SJSA1 (cell line): ENCODE measurements around the gene TMEM187. TPM values are rescaled to one million over a fixed set of nuclear protein-coding genes. Genes with fewer than 3 reads are reported as not detected.

ENCODE experiments used
- DNase-seq, 2 experiments: peaks; one replicate each; pipeline ENCODE4 v3.0.0-alpha.2; 2015 to 2020; ENCODE audit warnings: low spot score in 2 of 2, low read depth in 1 of 2
- H3K27ac ChIP-seq: fragments of 250-450 bp; sonication (Bioruptor Pico); 2 replicates; pipeline ENCODE4 v1.5.1; 2020; ENCODE audit warnings: mild to moderate bottlenecking, moderate library complexity
- H3K27me3 ChIP-seq: fragments of 250-450 bp; sonication (Bioruptor Pico); replicated peaks from 2 replicates; pipeline ENCODE4 v1.5.1; 2020; ENCODE audit warnings: mild to moderate bottlenecking, moderate library complexity
- H3K36me3 ChIP-seq: fragments of 250-450 bp; sonication (Bioruptor Pico); 2 replicates; pipeline ENCODE4 v1.5.1; 2020; ENCODE audit warnings: mild to moderate bottlenecking
- H3K4me1 ChIP-seq: fragments of 250-450 bp; sonication (Bioruptor Pico); replicated peaks from 2 replicates; pipeline ENCODE4 v1.6.1; 2021; ENCODE audit warnings: mild to moderate bottlenecking
- H3K4me3 ChIP-seq: fragments of 250-450 bp; sonication (Bioruptor Pico); 2 replicates; pipeline ENCODE4 v1.5.1; 2020; ENCODE audit warnings: mild to moderate bottlenecking
- H3K9me3 ChIP-seq: fragments of 250-450 bp; sonication (Bioruptor Pico); replicated peaks from 2 replicates; pipeline ENCODE4 v1.5.1; 2020; ENCODE audit warnings: mild to moderate bottlenecking
- total RNA-seq: library from RNA; depleted of rRNA; stranded (reverse); fragments of >200 nt; shearing (Covaris generic); gene quantifications from 2 replicates; pipeline ENCODE4 v1.2.3, GENCODE V29; 2014

Gene TMEM187
- total RNA-seq, 1 experiment from 2014 or later = 1.1 TPM

DNA sequence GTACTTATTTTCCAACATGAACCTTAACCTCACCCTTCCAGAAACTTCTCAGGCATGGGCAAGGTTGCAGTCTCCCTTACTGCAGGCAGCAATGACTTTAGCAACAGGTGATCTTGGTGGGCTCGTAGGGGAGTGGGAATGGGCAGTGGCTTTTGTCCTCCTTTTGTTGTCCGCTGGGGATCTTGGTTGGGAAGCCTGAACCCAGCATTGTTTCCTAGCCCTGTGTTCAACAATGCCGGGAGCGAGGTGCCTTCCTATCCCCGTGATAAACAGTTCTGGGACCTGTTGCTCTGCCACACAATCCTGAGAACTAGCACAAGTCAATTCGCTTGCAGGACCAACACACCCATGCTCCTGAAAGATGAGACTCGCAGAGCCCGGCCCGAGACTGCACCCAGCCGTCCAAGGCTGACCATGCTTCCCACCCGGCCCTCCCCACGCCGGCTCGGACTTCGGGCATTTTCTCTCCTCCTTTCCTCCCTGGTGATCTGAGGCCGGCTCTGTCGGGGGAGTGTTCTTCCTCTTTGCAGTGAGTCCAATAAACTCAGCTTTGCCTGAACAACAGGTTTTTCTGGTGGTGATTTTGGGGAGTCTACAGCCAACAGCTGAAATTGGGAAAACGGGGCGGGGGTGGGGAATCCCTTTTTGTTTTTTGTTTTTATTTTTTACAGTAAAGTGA, 26.9 kb downstream of the TMEM187 start:
- Histone ChIP-seq H3K36me3 (no peaks in the 10 kb centered on the region), H3K4me1 (no peaks in the 10 kb centered on the region), H3K4me3 (no peak overlapping the region), H3K27me3 (no peaks in the 10 kb centered on the region), H3K9me3 (no peaks in the 10 kb centered on the region), H3K27ac (no peak overlapping the region)
- DNase-seq = no peak

DNA sequence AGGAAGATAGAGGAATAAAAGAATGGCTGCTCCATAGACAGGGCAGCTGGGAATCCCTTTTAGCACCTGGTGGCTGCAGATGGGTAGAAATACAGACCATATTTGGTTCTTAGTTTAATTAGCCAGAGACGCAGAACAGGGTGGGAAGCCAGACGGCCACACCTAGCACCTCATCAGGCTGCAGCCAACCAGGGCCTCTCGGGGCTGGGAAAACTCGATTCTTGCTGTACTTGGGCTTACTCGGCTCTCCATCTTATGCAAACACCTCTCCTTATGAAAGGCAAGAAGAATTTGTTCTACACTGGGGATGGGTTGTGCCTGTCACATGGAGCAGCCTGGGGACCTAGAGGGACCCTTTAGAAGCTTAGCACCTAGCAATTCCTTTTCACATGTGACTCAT, 27.5 kb downstream of the TMEM187 start:
- Histone ChIP-seq H3K4me3 (no peak overlapping the region), H3K27ac (no peak overlapping the region), H3K27me3 (no peaks in the 10 kb centered on the region), H3K36me3 (no peaks in the 10 kb centered on the region), H3K9me3 (no peaks in the 10 kb centered on the region), H3K4me1 (no peaks in the 10 kb centered on the region)
- DNase-seq = no peak

DNA sequence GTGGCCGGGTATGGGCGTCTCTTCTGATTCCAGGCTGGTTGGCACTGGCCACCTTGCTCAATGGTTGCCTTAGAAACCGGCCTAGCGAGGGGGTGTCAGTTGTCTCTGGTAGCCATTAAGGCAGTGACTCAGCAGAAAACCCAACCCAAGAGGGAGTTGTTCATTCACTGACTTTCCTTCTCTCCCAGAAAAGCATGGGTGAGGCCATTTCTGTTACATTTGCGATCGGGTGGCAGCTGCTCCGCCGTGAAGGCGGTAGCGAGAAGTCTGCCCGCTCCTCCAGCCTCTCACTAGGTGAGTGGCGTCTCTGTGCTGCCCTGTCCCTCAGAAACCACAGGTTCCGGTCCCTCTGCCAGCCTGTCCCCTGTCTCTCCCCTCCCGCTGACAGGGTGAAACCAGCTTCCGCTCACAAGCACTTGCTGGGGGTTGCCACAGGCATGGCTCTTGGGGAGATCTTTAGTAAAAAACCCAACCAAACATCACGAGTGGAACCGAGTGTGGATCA, 29.7 kb downstream of the TMEM187 start:
- Histone ChIP-seq H3K9me3 (no peaks in the 10 kb centered on the region), H3K36me3 (no peaks in the 10 kb centered on the region), H3K27me3 (no peaks in the 10 kb centered on the region), H3K27ac (no peak overlapping the region), H3K4me3 (no peak overlapping the region), H3K4me1 (no peaks in the 10 kb centered on the region)
- DNase-seq = no peak

DNA sequence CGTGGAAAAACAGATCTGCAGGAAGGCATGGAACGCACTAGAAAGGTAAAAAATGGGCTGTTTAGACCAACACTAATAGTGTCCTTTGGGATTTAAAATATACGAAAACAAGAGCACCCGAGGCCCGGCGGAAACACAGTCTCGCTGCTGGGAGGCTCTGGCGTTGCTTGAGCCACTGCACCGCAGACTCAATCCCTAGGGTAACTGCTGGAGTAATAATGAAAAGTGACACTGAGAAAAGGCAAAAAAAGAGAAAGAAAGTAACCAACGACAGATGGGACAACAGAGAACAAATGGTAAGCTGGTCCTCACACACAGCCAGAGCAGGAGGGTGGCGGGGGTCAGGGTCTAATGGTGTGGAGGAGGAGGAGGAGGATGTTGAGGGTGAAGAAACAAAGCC, 31.8 kb downstream of the TMEM187 start:
- no peak for DNase-seq
- Histone ChIP-seq H3K4me3 (no peak overlapping the region), H3K4me1 (no peaks in the 10 kb centered on the region), H3K27me3 (no peaks in the 10 kb centered on the region), H3K9me3 (no peaks in the 10 kb centered on the region), H3K27ac (no peak overlapping the region), H3K36me3 (no peaks in the 10 kb centered on the region)

DNA sequence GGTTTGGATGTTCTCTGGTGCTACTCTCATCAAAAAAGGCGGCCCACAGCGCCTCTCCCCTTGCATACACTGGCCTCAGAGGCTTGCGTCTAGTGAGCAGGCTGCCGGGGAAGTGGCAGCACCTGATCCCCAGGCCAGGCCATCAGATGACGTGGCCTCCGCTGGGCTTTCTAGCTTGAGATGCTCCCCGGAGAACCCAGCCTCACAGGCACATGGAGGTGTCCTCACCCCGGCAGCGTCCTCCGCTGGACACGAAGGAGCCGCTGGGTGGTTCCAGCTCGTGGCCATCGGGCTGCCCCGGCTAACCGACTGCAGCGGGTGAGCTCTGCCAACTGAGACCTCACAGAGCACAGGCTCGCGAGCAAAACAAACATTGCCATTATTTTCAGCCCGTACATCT, 34.4 kb downstream of the TMEM187 start:
- H3K36me3 ChIP-seq = peaks cover 5% of the 10 kb centered on the region; the same call in 1 of the 2 replicates
- H3K27me3 ChIP-seq = no peaks in the 10 kb centered on the region
- H3K9me3 ChIP-seq = no peaks in the 10 kb centered on the region
- no peak overlapping the region for H3K27ac ChIP-seq
- no peaks in the 10 kb centered on the region for H3K4me1 ChIP-seq
- H3K4me3 ChIP-seq = no peak overlapping the region
- DNase-seq = no peak

DNA sequence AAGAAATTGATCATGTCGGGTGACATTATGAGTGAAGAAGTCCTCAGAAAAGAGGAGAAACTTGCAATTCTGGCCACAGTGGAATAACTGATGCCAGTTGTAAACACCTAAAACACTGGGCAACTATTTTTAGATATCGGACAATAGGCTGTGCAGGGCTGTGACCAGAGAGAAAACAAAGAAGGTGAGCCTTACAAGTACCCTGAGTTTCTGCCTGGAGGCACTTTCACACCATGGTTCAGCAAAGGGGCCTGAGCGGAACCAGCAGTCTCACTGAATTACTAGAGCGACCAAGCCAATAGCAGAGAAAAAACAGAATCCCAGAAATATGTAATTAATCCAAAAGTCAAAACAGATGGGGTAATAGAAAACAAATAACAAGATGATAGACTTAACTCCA, 36.0 kb downstream of the TMEM187 start:
- Histone ChIP-seq H3K27me3 (no peaks in the 10 kb centered on the region), H3K4me1 (no peaks in the 10 kb centered on the region), H3K9me3 (no peaks in the 10 kb centered on the region), H3K36me3 (peaks cover 18% of the 10 kb centered on the region), H3K27ac (no peak overlapping the region), H3K4me3 (no peak overlapping the region)
- DNase-seq = no peak

DNA sequence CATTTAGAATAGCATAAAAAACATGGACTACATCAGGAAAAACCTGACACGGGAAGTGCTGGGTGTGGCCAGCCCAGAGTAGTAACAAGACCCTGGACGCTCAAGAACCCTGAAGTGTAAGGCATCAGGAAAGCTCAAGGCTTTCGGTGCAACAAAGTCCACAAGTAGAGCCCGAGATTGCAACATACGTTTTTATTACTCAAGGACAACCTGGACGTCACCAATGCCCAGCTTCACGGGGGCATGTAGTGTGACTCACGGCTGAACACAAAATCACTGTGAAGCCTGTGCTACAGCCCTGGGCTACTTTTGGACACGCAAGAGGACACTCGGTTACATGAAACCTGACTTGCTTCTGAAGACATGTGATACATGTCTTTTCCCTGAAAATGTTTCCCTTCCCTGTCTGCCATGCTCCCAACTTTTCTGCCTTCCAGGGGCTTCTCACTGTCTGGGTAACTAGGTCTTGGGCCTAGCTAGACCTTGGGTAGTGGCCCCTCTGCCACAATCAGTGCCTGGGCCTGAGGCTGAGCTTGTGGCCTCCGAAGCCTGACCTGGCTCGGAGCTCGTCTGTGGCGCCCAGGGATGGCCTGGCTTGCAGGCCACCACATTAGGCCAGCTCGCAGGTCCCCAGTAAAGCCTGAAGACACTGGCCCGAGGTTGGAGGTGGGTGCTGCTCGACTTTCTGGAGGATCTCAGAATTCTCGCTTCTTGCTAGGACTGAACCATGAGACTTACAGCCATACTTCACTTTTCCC, 38.0 kb downstream of the TMEM187 start:
- no peak for DNase-seq
- peaks cover 22% of the 10 kb centered on the region for H3K36me3 ChIP-seq
- H3K4me1 ChIP-seq = no peaks in the 10 kb centered on the region
- H3K27me3 ChIP-seq = no peaks in the 10 kb centered on the region
- H3K4me3 ChIP-seq = no peak overlapping the region
- H3K27ac ChIP-seq = no peak overlapping the region
- H3K9me3 ChIP-seq = no peaks in the 10 kb centered on the region

DNA sequence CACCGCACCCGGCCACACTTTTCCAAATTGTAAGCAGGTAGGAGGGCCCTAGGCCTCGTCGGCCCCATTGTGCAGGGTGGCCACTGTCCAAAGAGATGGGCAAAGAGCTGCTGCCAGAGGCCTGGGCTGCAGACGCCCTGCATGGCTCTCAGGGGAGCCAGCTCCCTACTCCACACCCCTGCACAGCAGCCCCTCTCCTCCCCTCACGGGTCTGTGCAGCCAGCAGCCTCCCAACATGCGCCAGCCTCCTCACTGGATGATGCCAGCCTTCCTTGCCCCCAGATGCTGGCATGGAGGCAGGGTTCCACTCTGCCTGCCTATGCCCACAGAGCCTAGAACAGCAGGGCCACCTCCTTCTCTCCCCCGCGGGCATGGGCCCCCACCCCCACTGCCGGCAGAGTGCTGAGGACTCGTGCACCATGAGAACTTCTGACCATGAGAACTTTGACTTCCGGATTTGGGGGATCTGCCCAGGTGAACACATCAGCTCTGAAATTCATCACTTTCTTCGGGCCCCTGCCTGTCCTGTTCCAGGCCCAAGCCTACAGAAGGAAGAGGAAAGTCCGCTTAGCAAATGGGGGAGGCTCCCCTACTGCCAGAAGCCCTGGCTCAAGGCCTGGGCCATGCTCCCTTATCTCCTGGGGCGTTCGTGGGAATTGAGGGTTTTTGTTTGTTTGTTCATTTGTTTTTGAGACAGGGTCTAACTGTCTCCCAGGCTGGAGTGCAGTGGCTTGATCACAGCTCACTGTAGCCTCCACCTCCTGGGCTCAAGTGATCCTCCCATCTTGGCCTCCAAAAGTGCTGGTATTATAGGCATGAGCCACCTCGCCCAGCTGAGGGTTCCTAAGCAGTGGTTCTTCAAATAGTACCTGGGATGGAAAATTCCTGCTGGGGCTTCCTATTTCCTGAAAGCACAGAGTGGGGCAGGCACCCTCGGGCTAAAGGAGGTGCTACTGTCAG, 39.1 kb downstream of the TMEM187 start:
- Histone ChIP-seq H3K27me3 (no peaks in the 10 kb centered on the region), H3K27ac (no peak overlapping the region), H3K4me3 (no peak overlapping the region), H3K36me3 (peaks cover 32% of the 10 kb centered on the region), H3K4me1 (no peaks in the 10 kb centered on the region), H3K9me3 (no peaks in the 10 kb centered on the region)
- DNase-seq = no peak

DNA sequence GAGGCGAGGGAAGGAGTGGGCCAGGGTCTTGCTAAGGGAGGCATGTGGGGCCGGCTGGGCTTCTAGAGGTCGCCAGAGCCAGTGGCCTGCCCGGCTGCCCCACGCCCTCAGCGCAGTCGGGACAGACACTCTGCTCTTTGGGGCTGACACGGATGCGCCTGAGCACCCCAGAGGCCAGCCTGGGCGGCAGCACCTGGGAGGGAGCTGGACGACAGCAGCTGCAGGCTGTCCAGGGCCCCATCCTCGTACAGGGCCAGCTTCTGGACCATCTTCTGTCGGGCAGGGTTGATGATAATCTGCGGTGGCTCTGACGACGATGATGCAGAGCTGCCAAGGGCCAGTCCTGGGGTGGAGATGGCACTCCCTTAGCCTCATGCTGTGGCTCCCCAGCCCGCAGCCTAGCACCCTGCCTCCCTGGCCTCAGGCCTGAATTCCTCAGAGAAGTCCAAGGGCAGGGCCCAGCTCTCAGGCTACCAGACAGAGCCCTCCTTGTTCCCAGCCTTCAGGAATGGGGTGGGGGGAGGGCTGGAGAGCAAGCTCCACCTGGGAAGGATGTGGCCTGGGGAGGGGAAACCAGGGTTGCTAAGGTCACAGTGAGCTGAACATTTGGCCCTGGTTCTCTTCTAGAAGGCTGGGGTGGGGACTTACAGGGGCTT, 39.9 kb downstream of the TMEM187 start:
- DNase-seq = no peak
- Histone ChIP-seq H3K9me3 (no peaks in the 10 kb centered on the region), H3K27ac (no peak overlapping the region)

DNA sequence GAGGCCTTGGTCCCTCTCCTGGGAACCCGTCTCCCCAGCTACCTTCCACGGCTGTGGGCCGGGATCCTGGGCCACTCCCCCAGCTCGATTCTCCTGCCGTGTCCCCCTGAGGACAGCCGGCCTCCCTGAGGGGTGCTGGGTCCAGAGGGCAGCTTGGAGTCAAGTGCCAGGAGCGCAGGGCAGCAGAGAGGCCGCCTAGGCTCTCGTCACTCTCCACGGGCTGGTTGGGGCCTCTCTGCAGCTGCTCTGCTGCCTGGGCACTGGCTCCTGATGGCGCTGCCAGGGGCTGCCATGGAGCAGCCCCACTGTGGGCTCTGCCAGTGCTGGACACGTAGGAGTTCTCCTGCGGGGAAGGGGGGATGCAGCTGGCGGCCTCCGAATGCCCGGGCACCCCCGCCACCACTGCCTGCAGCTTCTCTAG, 40.5 kb downstream of the TMEM187 start:
- no peaks in the 10 kb centered on the region for H3K27me3 ChIP-seq

More for the DNA sequence above, 39.9 kb downstream of the TMEM187 start:
- Histone ChIP-seq H3K36me3 (peaks cover 41% of the 10 kb centered on the region), H3K4me3 (no peak overlapping the region), H3K4me1 (no peaks in the 10 kb centered on the region), H3K27me3 (no peaks in the 10 kb centered on the region)

DNA sequence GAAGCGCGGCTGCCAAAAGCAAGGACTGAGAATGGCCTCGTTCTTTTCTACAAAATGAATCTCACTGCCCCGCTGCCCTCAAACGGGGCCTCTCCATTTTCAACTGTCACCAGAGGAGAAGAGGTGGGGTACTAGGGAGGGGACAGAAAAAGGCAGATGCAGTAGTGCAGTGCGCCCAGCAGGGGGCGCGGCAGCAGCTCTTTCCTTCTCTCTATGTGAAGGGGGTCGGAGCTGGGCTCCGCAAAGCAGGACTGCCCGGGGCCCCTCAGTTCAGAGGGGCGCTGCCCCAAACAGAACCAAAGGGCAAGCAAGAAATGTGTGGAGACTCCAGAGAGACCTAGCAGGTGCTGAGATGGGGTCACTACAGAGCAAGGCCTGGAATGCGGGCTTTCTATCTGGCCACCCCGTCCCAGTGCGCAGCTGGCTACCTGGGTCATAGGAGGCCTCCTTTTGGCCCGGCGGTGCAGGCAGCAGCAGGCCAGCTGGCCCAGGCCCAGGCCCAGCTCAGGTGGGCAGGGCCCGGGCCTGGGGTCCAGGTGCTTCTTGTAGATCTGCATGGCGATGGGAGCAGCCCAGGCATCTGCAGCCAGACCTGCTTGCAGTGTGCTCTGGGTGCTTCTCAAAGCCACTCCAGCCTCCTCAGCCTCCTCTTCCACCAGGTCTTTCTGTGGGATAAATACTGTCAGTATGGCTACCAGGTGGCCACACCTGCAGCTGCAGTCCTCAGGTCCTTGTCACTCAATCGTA, 41.2 kb downstream of the TMEM187 start:
- peak in 1 of 2 experiments; percentile 38 for DNase-seq

More for the DNA sequence above, 40.5 kb downstream of the TMEM187 start:
- no peaks in the 10 kb centered on the region; the same call in 1 of the 2 replicates for H3K4me1 ChIP-seq
- no peaks in the 10 kb centered on the region for H3K9me3 ChIP-seq
- no peak overlapping the region for H3K4me3 ChIP-seq
- H3K27ac ChIP-seq = no peak overlapping the region
- H3K36me3 ChIP-seq = peaks cover 44% of the 10 kb centered on the region
- DNase-seq = no peak

DNA sequence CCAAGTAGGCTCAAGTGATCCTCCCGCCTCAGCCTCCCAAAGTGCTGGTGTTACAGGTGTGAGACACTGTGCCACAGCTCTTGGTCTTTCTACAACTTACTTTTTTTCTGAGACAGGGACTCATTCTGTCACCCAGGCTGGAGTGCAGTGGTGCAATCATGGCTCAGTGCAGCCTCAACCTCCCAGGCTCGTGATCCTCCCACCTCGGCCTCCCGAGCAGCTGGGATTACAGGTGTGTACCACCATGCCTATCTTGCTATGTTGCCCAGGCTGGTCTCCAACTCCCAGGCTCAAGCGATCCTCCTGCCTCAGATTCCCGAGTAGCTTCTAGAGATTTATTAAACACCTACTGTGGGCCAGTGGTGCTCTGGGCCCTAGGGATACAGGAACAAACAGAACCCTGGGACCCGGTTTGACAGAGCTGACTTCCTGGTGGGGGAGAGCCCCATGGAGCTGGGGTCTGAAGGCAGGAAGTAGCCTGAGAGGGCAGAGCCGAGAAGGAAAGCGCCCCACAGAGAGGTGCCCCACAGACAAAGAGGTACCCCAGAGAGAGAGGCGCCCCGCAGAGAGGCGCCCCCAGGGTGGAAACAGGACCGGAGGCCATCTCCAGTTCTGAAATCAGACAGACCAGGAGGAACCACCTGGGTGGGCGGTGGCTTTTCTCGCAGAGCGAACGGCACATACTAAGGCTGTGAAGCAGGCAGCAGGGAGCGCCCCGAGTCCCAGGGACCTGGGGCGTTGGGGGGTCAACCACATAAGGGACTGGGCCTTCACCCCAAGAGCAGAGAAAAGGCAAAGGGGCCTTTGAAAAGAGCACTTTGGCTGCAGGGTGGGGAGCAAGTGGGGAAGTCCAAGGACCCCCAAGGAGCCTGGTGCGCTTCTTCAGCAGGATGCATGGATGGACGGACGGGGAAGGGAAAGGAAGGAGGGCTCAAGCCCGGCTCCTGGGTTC, 42.2 kb downstream of the TMEM187 start:
- no peaks in the 10 kb centered on the region for H3K27me3 ChIP-seq
- H3K9me3 ChIP-seq = no peaks in the 10 kb centered on the region
- no peak for DNase-seq
- peaks cover 48% of the 10 kb centered on the region for H3K36me3 ChIP-seq
- H3K4me3 ChIP-seq = no peak overlapping the region
- H3K27ac ChIP-seq = no peak overlapping the region
- peaks cover 12% of the 10 kb centered on the region for H3K4me1 ChIP-seq

More for the DNA sequence above, 41.2 kb downstream of the TMEM187 start:
- Histone ChIP-seq H3K4me1 (peaks cover 7% of the 10 kb centered on the region), H3K27me3 (no peaks in the 10 kb centered on the region), H3K4me3 (no peak overlapping the region), H3K9me3 (no peaks in the 10 kb centered on the region), H3K36me3 (peaks cover 48% of the 10 kb centered on the region), H3K27ac (no peak overlapping the region)
